Stimulated activated naive CD8-positive, alpha-beta T cell treated with anti-CD3 and anti-CD28 coated beads, Interleukin-15, Interleukin-2, amounts not matched to agents 100 U/mL and 50 U/mL, for 24 hours (primary cell): ENCODE measurements around the gene VPS8.

ENCODE experiments used
- ATAC-seq: fragments of 150-1000 bp; cut with Tn5 transposase; one replicate; pipeline ENCODE4 v1.10.0; 2021
- DNase-seq: peaks from one replicate; pipeline ENCODE4 v3.0.0; 2021

VPS8 gene

GRCh38 chr3:184811999-184812661 is at the start of gene VPS8:
Gene VPS8, plus strand, starts transcription at chr3:184812166. Its CDS starts 12,467 bp downstream, at chr3:184824633.
- peak; percentile 97 for DNase-seq
- peak; percentile 85 for ATAC-seq

- DNase-seq (no peak), ATAC-seq (no peak)
Measured at GRCh38 chr3:184764191-184764590, 47.8 kb upstream of the VPS8 start.

- DNase-seq (no peak), ATAC-seq (no peak)
Measured at GRCh38 chr3:184765047-184765729, 46.8 kb upstream of the VPS8 start.

- no peak for DNase-seq
- peak; percentile 21 for ATAC-seq
Measured at GRCh38 chr3:184765730-184766074, 46.3 kb upstream of the VPS8 start.

- no peak for ATAC-seq
- DNase-seq: no peak
Measured at GRCh38 chr3:184766555-184767261, 45.3 kb upstream of the VPS8 start.

GRCh38 chr3:184767377-184767776 is 44.6 kb upstream of the VPS8 start:
- ATAC-seq: no peak
- DNase-seq: no peak

- no peak for DNase-seq
Measured at GRCh38 chr3:184769382-184770170, 42.4 kb upstream of the VPS8 start.

GRCh38 chr3:184770541-184770940 is 41.4 kb upstream of the VPS8 start:
- no peak for ATAC-seq
- no peak for DNase-seq

More at GRCh38 chr3:184769382-184770170, 42.4 kb upstream of the VPS8 start:
- ATAC-seq: no peak

- DNase-seq (no peak), ATAC-seq (no peak)
Measured at GRCh38 chr3:184771301-184772127, 40.5 kb upstream of the VPS8 start.

- DNase-seq (no peak), ATAC-seq (no peak)
Measured at GRCh38 chr3:184772667-184773272, 39.2 kb upstream of the VPS8 start.

- DNase-seq: no peak
- ATAC-seq: no peak
Measured at GRCh38 chr3:184773283-184774186, 38.4 kb upstream of the VPS8 start.

- DNase-seq: no peak
- ATAC-seq: no peak
Measured at GRCh38 chr3:184776916-184777315, 35.0 kb upstream of the VPS8 start.

- peak; percentile 84 for DNase-seq
Measured at GRCh38 chr3:184777566-184778356, 34.2 kb upstream of the VPS8 start.

GRCh38 chr3:184778426-184779332 is 33.3 kb upstream of the VPS8 start:
- ATAC-seq (no peak), DNase-seq (no peak)

More at GRCh38 chr3:184777566-184778356, 34.2 kb upstream of the VPS8 start:
- peak; percentile 79 for ATAC-seq

GRCh38 chr3:184780981-184781515 is 30.9 kb upstream of the VPS8 start:
- ATAC-seq (no peak), DNase-seq (no peak)

GRCh38 chr3:184781801-184782200 is 30.2 kb upstream of the VPS8 start:
- ATAC-seq (no peak), DNase-seq (no peak)

- ATAC-seq: no peak
- no peak for DNase-seq
Measured at GRCh38 chr3:184783319-184783718, 28.6 kb upstream of the VPS8 start.
